ENCODE measurements around the gene ABCB8. TPM values are rescaled to one million over a fixed set of nuclear protein-coding genes. Genes with fewer than 3 reads are reported as not detected.

ABCB8 gene
- polyA plus RNA-seq, 1 donor (not counting 4 experiments of a cell fraction or from before 2014, with no cell fraction given), result 15.5 TPM

DNA sequence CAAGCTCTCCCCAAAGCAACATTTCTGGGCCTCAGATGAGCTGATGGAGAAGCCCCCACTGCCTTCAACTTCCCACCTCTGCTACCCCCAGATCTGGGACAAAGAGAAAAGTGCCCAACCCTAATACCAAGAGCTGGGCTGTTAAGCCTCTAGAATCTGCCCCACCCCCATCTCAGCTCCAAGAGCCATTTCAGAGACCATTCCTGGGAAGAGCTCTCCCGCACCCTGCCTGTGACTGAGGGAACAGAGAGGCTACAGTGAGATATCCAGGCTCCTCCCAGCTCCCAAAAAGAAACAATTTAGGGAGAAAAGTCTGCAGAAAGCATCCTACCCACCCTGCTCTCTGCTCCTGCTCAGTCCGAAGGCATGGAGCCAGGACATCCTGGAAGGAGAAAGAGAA, 47.6 kb upstream of the ABCB8 start:
- Histone ChIP-seq H4K20me1 (ENCODE audit: control insufficient read depth, extremely low read depth, insufficient read depth, low read length) (no peaks in the 10 kb centered on the region), H2AFZ (ENCODE audit: control insufficient read depth, low read length) (no peak overlapping the region), H3K27me3 (ENCODE audit: control insufficient read depth, extremely low read depth, insufficient read depth, low read length) (peaks cover 58% of the 10 kb centered on the region), H3K4me1 (ENCODE audit: control insufficient read depth, extremely low read depth, insufficient read depth, low read length) (no peaks in the 10 kb centered on the region), H3K36me3 (ENCODE audit: control insufficient read depth in 2 of 2, extremely low read depth in 1 of 2, insufficient read depth in 2 of 2, low read length in 2 of 2) (no peaks in the 10 kb centered on the region), H3K27ac (ENCODE audit: control insufficient read depth, insufficient read depth, low read length) (no peak overlapping the region), H3K9me1 (ENCODE audit: control insufficient read depth, extremely low read depth, insufficient read depth, low read length) (no peaks in the 10 kb centered on the region), H3K79me2 (ENCODE audit: control insufficient read depth, insufficient read depth, low read length) (no peaks in the 10 kb centered on the region), H3K9me3 (ENCODE audit: control insufficient read depth, low read depth, low read length) (no peaks in the 10 kb centered on the region), H3K9ac (ENCODE audit: control insufficient read depth, extremely low read depth, insufficient read depth, low read length) (no peak overlapping the region), H3K4me2 (ENCODE audit: control insufficient read depth, extremely low read depth, insufficient read depth, low read depth, low read length) (no peak overlapping the region), H3K4me3 (ENCODE audit: control insufficient read depth in 2 of 3, extremely low read depth in 1 of 3, insufficient read depth in 2 of 3, low read depth in 1 of 3, low read length in 3 of 3) (no peak overlapping the region)
- dilution Hi-C loops (cut with MboI; ENCODE audit: extremely low pct_ligation_motif_present, low sequenced_read_pairs), result no loop called here
- DNase-seq (ENCODE audit: low read depth, low spot score), result no peak
- TF ChIP-seq, protein P1, sequence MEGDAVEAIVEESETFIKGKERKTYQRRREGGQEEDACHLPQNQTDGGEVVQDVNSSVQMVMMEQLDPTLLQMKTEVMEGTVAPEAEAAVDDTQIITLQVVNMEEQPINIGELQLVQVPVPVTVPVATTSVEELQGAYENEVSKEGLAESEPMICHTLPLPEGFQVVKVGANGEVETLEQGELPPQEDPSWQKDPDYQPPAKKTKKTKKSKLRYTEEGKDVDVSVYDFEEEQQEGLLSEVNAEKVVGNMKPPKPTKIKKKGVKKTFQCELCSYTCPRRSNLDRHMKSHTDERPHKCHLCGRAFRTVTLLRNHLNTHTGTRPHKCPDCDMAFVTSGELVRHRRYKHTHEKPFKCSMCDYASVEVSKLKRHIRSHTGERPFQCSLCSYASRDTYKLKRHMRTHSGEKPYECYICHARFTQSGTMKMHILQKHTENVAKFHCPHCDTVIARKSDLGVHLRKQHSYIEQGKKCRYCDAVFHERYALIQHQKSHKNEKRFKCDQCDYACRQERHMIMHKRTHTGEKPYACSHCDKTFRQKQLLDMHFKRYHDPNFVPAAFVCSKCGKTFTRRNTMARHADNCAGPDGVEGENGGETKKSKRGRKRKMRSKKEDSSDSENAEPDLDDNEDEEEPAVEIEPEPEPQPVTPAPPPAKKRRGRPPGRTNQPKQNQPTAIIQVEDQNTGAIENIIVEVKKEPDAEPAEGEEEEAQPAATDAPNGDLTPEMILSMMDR (optimal IDR thresholded peaks at IDR 0.05 in 1 of 3, IDR thresholded peaks at IDR 0.05 in 1 of 3, conservative IDR thresholded peaks at IDR 0.05 in 1 of 3; ENCODE audit: extremely low read depth in 1 of 3, insufficient read depth in 2 of 3, low read length in 3 of 3), result no peak
- no peak for TF ChIP-seq EZH2 (IDR thresholded peaks at IDR 0.05; ENCODE audit: low read length)
- no peak for FAIRE-seq

DNA sequence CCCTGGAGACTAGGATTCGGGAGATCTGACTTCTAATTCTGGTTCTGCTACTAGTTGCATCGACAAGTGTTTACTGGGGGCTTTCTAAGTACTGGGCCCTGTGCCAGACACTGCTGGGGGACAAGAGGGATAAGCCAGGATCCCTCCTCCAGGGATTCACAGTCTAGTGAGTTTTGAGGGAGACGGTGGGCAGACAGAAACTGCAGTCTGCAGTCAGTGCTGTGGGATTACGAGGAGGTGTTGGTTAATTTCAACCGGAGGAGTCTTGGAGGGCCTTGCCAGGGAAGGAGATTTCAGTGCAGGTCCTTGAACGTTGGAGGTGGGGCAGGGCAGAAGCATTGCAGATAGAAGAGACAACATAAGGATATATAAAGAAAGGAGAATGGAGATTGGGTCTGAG, 46.6 kb upstream of the ABCB8 start:
- TF ChIP-seq, protein P1 (optimal IDR thresholded peaks at IDR 0.05 in 1 of 3, IDR thresholded peaks at IDR 0.05 in 1 of 3, conservative IDR thresholded peaks at IDR 0.05 in 1 of 3; ENCODE audit: extremely low read depth in 1 of 3, insufficient read depth in 2 of 3, low read length in 3 of 3), result no peak
- no peak for TF ChIP-seq EZH2 (IDR thresholded peaks at IDR 0.05; ENCODE audit: low read length)
- Histone ChIP-seq H3K27ac (ENCODE audit: control insufficient read depth, insufficient read depth, low read length) (no peak overlapping the region), H3K27me3 (ENCODE audit: control insufficient read depth, extremely low read depth, insufficient read depth, low read length) (peaks cover 49% of the 10 kb centered on the region), H2AFZ (ENCODE audit: control insufficient read depth, low read length) (no peak overlapping the region), H3K4me2 (ENCODE audit: control insufficient read depth, extremely low read depth, insufficient read depth, low read depth, low read length) (no peak overlapping the region), H3K9me3 (ENCODE audit: control insufficient read depth, low read depth, low read length) (no peaks in the 10 kb centered on the region), H3K36me3 (ENCODE audit: control insufficient read depth in 2 of 2, extremely low read depth in 1 of 2, insufficient read depth in 2 of 2, low read length in 2 of 2) (no peaks in the 10 kb centered on the region), H3K4me1 (ENCODE audit: control insufficient read depth, extremely low read depth, insufficient read depth, low read length) (no peaks in the 10 kb centered on the region), H4K20me1 (ENCODE audit: control insufficient read depth, extremely low read depth, insufficient read depth, low read length) (no peaks in the 10 kb centered on the region), H3K4me3 (ENCODE audit: control insufficient read depth in 2 of 3, extremely low read depth in 1 of 3, insufficient read depth in 2 of 3, low read depth in 1 of 3, low read length in 3 of 3) (no peak overlapping the region), H3K9me1 (ENCODE audit: control insufficient read depth, extremely low read depth, insufficient read depth, low read length) (no peaks in the 10 kb centered on the region), H3K79me2 (ENCODE audit: control insufficient read depth, insufficient read depth, low read length) (no peaks in the 10 kb centered on the region), H3K9ac (ENCODE audit: control insufficient read depth, extremely low read depth, insufficient read depth, low read length) (no peak overlapping the region)
- no peak for DNase-seq (ENCODE audit: low read depth, low spot score)
- dilution Hi-C loops (cut with MboI; ENCODE audit: extremely low pct_ligation_motif_present, low sequenced_read_pairs), result no loop called here
- no peak for FAIRE-seq

Measured in keratinocyte (primary cell).